Thoracic aorta (tissue), 2 donors: Measurements from ENCODE around the gene GDPD2. TPM values are rescaled to one million over a fixed set of nuclear protein-coding genes. Genes with fewer than 3 reads are reported as not detected.

Source experiments
- ATAC-seq: fragments of 150-250 bp; one replicate; pipeline ENCODE4 v1.8.0; 2017; ENCODE audit warnings: low read depth; ENCODE audit not compliant: insufficient number of reproducible peaks, low FRiP score
- DNase-seq: peaks from one replicate; pipeline ENCODE4 v3.0.0-alpha.2; 2020; ENCODE audit warnings: low spot score
- H3K27ac ChIP-seq, 2 donors: fragments of 200-600 bp; sonication (generic); 1 replicate in 1 of 2; 2 replicates in 1 of 2; pipeline ENCODE4 v1.5.1; 2016; ENCODE audit warnings: mild to moderate bottlenecking in 2 of 2, moderate library complexity in 2 of 2
- H3K27me3 ChIP-seq: fragments of 200-600 bp; sonication (generic); replicated peaks from 2 replicates; pipeline ENCODE4 v1.6.0; 2016; ENCODE audit warnings: mild to moderate bottlenecking; ENCODE audit not compliant: insufficient read depth
- H3K36me3 ChIP-seq: fragments of 200-600 bp; sonication (generic); one replicate; pipeline ENCODE4 v1.5.1; 2016
- H3K4me1 ChIP-seq, 2 donors: fragments of 200-600 bp; sonication (generic); 1 replicate in 1 of 2; 2 replicates in 1 of 2; pipeline versions ENCODE4 v1.5.1 to v1.6.0; 2016; ENCODE audit warnings: low read depth in 2 of 2, mild to moderate bottlenecking in 1 of 2; ENCODE audit not compliant: control insufficient read depth in 1 of 2
- H3K4me3 ChIP-seq: fragments of 200-600 bp; sonication (generic); 2 replicates; pipeline ENCODE4 v1.5.1; 2016; ENCODE audit warnings: mild to moderate bottlenecking
- H3K9me3 ChIP-seq: fragments of 200-600 bp; sonication (generic); 2 replicates; pipeline ENCODE4 v1.5.1; 2016
- total RNA-seq, 2 donors: library from RNA; depleted of rRNA; stranded (reverse); fragments of >200 nt; gene quantifications; one replicate each; pipeline versions ENCODE4 v1.1.0 to v1.2.3, GENCODE V29; 2016
- TF ChIP-seq, protein P1 (sequence below): fragments of 200-600 bp; sonication (generic); IDR thresholded peaks from one replicate; pipeline ENCODE4 v1.5.1; 2019; ENCODE audit warnings: antibody characterized with exemption

The GDPD2 gene
- total RNA-seq, 2 donors from 2014 or later = not detected

DNA sequence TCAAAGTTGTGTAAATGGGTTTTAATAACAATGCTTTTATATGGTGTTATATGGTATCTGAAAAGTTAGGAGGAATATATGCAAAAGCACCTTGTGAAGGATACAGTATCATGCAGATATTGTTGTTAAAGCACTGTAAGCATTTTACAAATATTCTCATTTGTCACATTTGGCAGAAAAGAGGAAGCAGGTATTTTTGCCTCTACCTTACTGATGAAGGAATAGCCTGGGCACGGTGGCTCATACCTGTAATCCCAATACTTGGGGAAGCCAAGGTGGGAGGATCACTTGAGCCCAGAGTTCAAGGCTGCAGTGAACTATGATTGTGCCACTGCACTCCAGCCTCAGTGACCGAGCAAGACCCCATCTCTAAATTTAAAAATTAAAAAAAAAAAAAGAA is 12.2 kb upstream of the GDPD2 start:
- TF ChIP-seq, protein P1, sequence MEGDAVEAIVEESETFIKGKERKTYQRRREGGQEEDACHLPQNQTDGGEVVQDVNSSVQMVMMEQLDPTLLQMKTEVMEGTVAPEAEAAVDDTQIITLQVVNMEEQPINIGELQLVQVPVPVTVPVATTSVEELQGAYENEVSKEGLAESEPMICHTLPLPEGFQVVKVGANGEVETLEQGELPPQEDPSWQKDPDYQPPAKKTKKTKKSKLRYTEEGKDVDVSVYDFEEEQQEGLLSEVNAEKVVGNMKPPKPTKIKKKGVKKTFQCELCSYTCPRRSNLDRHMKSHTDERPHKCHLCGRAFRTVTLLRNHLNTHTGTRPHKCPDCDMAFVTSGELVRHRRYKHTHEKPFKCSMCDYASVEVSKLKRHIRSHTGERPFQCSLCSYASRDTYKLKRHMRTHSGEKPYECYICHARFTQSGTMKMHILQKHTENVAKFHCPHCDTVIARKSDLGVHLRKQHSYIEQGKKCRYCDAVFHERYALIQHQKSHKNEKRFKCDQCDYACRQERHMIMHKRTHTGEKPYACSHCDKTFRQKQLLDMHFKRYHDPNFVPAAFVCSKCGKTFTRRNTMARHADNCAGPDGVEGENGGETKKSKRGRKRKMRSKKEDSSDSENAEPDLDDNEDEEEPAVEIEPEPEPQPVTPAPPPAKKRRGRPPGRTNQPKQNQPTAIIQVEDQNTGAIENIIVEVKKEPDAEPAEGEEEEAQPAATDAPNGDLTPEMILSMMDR = no peak

DNA sequence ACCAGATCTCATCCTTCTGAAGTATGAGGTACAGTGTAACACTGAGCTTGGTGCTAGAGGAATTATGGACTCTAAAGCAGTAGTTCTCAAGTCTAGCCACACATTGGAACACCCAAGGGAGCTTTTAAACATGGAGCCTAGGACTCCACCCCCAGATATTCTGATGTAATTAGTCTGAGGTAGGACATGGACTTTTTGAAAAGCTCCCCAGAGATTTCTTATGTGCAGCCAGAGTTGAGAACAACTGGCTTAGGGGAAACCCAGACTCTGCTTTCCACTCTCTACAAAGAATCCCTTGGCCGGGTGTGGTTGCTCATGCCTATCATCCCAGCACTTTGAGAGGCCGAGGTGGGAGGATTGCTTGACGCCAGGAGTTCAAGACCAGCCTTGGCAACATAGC is 11.6 kb upstream of the GDPD2 start:
- no peak for DNase-seq
- TF ChIP-seq, protein P1 = no peak
- ATAC-seq = no peak
- no peaks in the 10 kb centered on the region for H3K36me3 ChIP-seq
- no peaks in the 10 kb centered on the region for H3K9me3 ChIP-seq
- H3K4me3 ChIP-seq = no peak overlapping the region
- H3K27me3 ChIP-seq = no peaks in the 10 kb centered on the region
- no peaks in the 10 kb centered on the region for H3K4me1 ChIP-seq
- H3K27ac ChIP-seq = no peak overlapping the region

More for the DNA sequence above, 12.2 kb upstream of the GDPD2 start:
- no peak overlapping the region for H3K4me3 ChIP-seq
- H3K27me3 ChIP-seq = no peaks in the 10 kb centered on the region
- no peaks in the 10 kb centered on the region for H3K4me1 ChIP-seq
- H3K27ac ChIP-seq = no peak overlapping the region
- no peak for ATAC-seq
- no peaks in the 10 kb centered on the region for H3K36me3 ChIP-seq
- no peaks in the 10 kb centered on the region for H3K9me3 ChIP-seq
- no peak for DNase-seq

DNA sequence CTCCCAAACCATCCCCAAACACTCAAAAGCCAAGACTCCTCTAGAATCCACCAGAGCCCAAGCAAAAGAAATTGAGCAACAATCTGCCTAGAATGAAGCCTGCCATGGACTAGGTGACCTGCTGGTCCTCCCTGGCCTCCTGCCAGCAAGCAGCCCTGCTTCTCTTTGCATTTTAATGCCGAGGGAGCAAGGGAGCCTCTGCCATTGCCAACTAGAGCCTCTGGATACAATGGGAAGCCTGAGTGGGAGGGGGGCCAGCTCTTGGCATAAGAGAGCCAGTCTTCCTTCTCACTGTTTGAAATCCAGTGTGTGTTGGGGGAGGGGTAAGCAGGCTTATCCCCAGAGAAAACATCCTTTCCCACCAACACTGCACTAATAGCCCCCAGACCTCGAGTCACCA is 1.5 kb upstream of the GDPD2 start:
- no peaks in the 10 kb centered on the region for H3K36me3 ChIP-seq
- ATAC-seq (no peak), DNase-seq (no peak)
- H3K4me3 ChIP-seq = no peak overlapping the region
- H3K4me1 ChIP-seq = no peaks in the 10 kb centered on the region
- TF ChIP-seq, protein P1 = no peak
- H3K27ac ChIP-seq = no peak overlapping the region
- no peaks in the 10 kb centered on the region for H3K27me3 ChIP-seq
- H3K9me3 ChIP-seq = no peaks in the 10 kb centered on the region

DNA sequence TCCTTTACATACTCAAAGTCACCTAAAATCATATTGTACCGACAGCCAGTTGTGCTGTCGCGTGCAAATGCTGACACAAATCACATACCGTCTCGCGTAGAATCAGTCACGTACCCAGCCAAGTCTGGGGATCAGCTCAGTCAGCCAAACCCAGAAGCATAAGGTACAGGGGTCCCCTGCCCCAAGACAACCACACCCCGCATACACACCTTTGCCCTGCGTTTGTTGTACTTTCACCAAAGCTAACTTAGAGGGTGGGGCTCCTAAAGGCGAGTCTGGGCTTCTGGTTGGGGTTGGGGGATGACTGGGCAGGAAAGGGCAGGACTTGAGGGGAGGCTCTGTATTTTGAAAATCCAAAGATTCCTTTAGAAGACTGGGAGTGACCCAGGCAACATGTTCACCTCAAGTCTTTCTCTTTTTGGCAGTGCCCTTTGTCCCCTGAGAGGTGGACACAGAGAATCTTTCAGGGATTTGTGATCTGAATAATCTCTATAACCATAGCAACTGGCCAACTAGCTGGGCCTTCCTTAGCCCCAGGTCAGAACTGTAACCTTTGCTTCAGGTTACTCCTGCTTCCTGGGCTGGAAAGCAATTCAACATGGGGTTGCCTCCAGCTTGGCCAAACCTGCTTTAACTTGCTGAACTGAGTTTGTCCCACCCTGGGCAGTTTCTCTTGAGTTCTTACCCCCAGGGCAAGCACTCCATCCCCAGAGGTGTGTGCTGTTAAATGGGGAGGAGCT is 992 bp downstream of the GDPD2 start:
- Histone ChIP-seq H3K4me1 (no peaks in the 10 kb centered on the region), H3K9me3 (no peaks in the 10 kb centered on the region), H3K27ac (no peak overlapping the region), H3K36me3 (no peaks in the 10 kb centered on the region), H3K4me3 (no peak overlapping the region), H3K27me3 (no peaks in the 10 kb centered on the region)
- ATAC-seq (no peak), DNase-seq (no peak)
- TF ChIP-seq, protein P1 = no peak

DNA sequence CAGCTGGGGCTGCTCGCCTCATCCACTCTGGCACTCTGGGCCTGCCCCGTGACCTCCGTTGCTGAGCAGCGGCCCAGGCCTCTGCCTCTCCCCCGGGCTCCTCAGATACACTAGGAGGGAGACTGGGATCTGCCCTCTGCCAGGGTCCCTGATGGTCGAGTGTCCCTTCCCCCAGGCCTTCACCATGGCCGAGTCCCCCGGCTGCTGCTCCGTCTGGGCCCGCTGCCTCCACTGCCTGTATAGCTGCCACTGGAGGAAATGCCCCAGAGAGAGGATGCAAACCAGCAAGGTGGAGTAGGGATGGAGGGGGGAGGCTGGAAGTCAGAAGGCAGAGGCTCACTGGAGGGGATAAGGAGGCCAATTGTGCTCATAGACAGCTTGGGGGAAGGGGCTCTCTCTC is 1.7 kb downstream of the GDPD2 start:
- no peak for ATAC-seq
- DNase-seq = no peak
- Histone ChIP-seq H3K9me3 (no peaks in the 10 kb centered on the region), H3K36me3 (no peaks in the 10 kb centered on the region), H3K4me3 (no peak overlapping the region), H3K4me1 (no peaks in the 10 kb centered on the region), H3K27me3 (no peaks in the 10 kb centered on the region), H3K27ac (no peak overlapping the region)
- TF ChIP-seq, protein P1 = no peak
